Thyroid gland (tissue), 4 donors: ENCODE results near the gene VASH1. TPM values are rescaled to one million over a fixed set of nuclear protein-coding genes. Genes with fewer than 3 reads are reported as not detected.

Experiments
- DNase-seq, 2 donors: peaks; one replicate each; pipeline ENCODE4 v3.0.0-alpha.2; 2019
- H3K27ac ChIP-seq, 3 donors: fragments of 200-600 bp; sonication (generic); 1 replicate in 2 of 3; 2 replicates in 1 of 3; pipeline ENCODE4 v1.5.1; 2016 to 2019; ENCODE audit warnings: mild to moderate bottlenecking in 1 of 3, moderate library complexity in 1 of 3
- H3K27me3 ChIP-seq: fragments of 200-600 bp; sonication (generic); one replicate; pipeline ENCODE4 v1.5.1; 2019
- H3K36me3 ChIP-seq, 2 donors: fragments of 200-600 bp; sonication (generic); one replicate each; pipeline ENCODE4 v1.5.1; 2016 to 2019
- H3K4me1 ChIP-seq, 2 donors: fragments of 200-600 bp; sonication (generic); one replicate each; pipeline ENCODE4 v1.5.1; 2017 to 2019
- H3K4me3 ChIP-seq, 3 donors: fragments of 200-600 bp; sonication (generic); replicated peaks in 1 of 3; 1 replicate in 2 of 3; 2 replicates in 1 of 3; pipeline ENCODE4 v1.5.1; 2016; ENCODE audit warnings: mild to moderate bottlenecking in 1 of 3
- H3K9me3 ChIP-seq: fragments of 200-600 bp; sonication (generic); one replicate; pipeline ENCODE4 v1.5.1; 2017
- POLR2A ChIP-seq, 2 donors: fragments of 450-650 bp; IDR thresholded peaks; one replicate each; pipeline ENCODE4 v1.6.1; 2017; ENCODE audit warnings: antibody characterized with exemption in 2 of 2, mild to moderate bottlenecking in 2 of 2, moderate library complexity in 1 of 2
- WGBS, 2 donors: methylation state at CpG; one replicate each; pipeline ENCODE4 v1.1.5; 2017; 5-methylcytosine and 5-hydroxymethylcytosine counted together
- intact Hi-C: fragments of 100-400 bp; cut with DNase I; formaldehyde crosslinking; loops from one replicate; pipeline ENCODE4 v1.15.1; 2023
- total RNA-seq, 4 donors: library from RNA; depleted of rRNA; stranded (reverse); fragments of >200 nt; gene quantifications; one replicate each; pipeline ENCODE4 v1.2.3, GENCODE V29; 2016
- TF ChIP-seq, protein P1 (sequence below), 6 experiments: fragments of 200-600 bp in 3 of 6; fragments of 450-650 bp in 3 of 6; sonication (generic) in 3 of 6; IDR thresholded peaks; one replicate each; pipeline ENCODE4 v1.5.1; 2016 to 2019; ENCODE audit warnings: antibody characterized with exemption in 6 of 6, mild to moderate bottlenecking in 2 of 6, inconsistent platforms in 1 of 6, moderate library complexity in 1 of 6

The VASH1 gene
- total RNA-seq, 4 donors from 2014 or later = 2.3 to 5.0 (median 3.1) TPM

DNA sequence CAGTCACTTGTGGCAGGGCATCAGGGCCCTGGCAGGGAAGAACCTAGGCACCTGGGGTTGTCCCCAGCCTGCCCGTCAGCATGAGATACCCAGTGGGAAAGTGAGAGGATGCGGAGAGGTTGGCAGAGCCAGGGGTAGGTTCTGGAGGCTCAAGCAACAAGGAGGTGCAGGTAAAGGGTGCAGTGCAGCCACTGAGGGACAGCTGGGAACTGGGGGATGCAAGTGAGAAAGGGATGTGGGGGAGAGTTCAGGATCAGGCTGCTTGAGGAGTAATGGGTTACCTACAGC lies 18.7 kb downstream of the VASH1 start:
- Histone ChIP-seq H3K36me3 (peaks cover 6 to 11% of the 10 kb centered on the region in 2 donors), H3K27ac (no peak overlapping the region), H3K4me1 (peaks cover 0 to 5% of the 10 kb centered on the region in 2 donors), H3K27me3 (no peaks in the 10 kb centered on the region), H3K9me3 (no peaks in the 10 kb centered on the region), H3K4me3 (no peak overlapping the region)
- TF ChIP-seq, protein P1, sequence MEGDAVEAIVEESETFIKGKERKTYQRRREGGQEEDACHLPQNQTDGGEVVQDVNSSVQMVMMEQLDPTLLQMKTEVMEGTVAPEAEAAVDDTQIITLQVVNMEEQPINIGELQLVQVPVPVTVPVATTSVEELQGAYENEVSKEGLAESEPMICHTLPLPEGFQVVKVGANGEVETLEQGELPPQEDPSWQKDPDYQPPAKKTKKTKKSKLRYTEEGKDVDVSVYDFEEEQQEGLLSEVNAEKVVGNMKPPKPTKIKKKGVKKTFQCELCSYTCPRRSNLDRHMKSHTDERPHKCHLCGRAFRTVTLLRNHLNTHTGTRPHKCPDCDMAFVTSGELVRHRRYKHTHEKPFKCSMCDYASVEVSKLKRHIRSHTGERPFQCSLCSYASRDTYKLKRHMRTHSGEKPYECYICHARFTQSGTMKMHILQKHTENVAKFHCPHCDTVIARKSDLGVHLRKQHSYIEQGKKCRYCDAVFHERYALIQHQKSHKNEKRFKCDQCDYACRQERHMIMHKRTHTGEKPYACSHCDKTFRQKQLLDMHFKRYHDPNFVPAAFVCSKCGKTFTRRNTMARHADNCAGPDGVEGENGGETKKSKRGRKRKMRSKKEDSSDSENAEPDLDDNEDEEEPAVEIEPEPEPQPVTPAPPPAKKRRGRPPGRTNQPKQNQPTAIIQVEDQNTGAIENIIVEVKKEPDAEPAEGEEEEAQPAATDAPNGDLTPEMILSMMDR (IDR thresholded peaks at IDR 0.05) = no peak
- no peak for TF ChIP-seq POLR2A (IDR thresholded peaks at IDR 0.05)
- intact Hi-C loops = loop anchor here (10.0 kb wide), 1 partner anchor 75 kb away; no protein-coding TSS in a partner anchor
- DNase-seq = no peak
- WGBS, 2 donors = 86 to 100% methylated on average over 2 of the region's 2 CpGs

DNA sequence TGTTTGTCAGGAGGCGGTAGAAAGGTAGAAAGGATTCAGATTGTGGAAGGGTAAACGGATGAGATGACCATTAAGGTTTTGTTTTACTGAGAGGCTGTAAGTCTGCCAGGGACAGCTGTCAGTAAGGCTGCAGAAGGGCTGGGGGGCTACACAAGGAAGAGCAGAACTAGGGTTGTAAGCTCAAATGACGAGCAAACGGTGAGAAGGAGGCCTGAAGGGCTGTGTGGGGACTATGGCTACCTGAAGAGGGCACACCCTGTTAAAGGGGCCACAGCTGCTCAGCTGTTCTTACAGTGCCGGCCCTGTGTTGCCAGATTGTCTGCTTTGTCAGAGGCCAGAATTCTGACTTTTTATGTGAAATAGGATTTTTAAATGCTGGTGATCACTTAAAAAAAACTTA lies 19.1 kb downstream of the VASH1 start:
- Histone ChIP-seq H3K36me3 (peaks cover 6 to 11% of the 10 kb centered on the region in 2 donors), H3K27ac (no peak overlapping the region)
- intact Hi-C loops = loop anchor here (10.0 kb wide), 1 partner anchor 76 kb away; no protein-coding TSS in a partner anchor

DNA sequence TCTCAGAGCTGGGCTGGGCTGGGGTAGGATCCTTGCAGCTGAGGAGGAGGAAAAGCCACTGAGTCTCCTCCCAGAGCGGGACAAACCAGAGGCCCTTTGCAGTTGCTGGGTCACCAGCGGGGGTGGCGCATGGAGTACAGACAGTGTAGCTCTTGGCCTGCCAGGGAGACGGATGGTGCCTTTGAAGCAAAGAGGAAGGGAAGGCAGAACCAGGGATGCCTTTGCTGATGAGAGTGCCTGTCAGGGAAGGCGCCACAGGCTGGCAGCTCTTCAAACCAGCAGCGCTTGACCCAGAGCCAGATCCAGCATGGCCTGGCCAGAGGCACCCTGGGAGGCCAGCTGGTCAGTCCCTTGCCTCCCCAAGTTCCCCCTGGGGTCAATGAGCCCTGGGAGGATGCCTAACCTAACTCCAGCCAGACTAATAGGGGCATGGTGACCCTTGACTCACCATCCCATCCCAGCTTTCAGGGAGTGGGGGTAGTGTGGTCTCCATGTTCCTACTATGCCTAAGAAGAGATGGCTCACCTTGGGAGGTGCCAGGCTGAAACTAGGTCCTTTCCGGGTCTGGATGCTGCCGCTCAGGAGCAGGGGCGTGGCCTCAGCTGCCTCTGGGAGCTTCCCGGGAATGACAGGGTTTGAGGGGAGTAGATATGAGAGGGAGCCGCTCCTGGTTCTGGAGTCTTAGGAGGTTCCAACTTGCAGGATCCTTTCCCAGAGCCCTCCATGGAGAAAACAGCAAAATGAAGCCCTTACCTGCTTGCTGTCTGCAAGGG lies 19.8 kb downstream of the VASH1 start:
- peak overlapping the region in 1 of 3 donors; percentile 1 for H3K27ac ChIP-seq
- WGBS, 2 donors = 81 to 90% methylated on average over 7 to 11 of the region's 11 CpGs
- H3K9me3 ChIP-seq = no peaks in the 10 kb centered on the region
- no peak overlapping the region for H3K4me3 ChIP-seq
- DNase-seq = no peak
- peaks cover 6 to 11% of the 10 kb centered on the region in 2 donors for H3K36me3 ChIP-seq
- intact Hi-C loops = loop anchor here (10.0 kb wide), 1 partner anchor 76 kb away; no protein-coding TSS in a partner anchor
- no peak for TF ChIP-seq POLR2A (IDR thresholded peaks at IDR 0.05)
- TF ChIP-seq, protein P1 (IDR thresholded peaks at IDR 0.05) = no peak
- H3K4me1 ChIP-seq = peaks cover 0 to 5% of the 10 kb centered on the region in 2 donors
- H3K27me3 ChIP-seq = no peaks in the 10 kb centered on the region

More for the DNA sequence above, 19.1 kb downstream of the VASH1 start:
- peaks cover 0 to 5% of the 10 kb centered on the region in 2 donors for H3K4me1 ChIP-seq
- no peak overlapping the region for H3K4me3 ChIP-seq
- H3K9me3 ChIP-seq = no peaks in the 10 kb centered on the region
- no peaks in the 10 kb centered on the region for H3K27me3 ChIP-seq
- DNase-seq = no peak
- 54 to 71% methylated on average over 5 of the region's 5 CpGs for WGBS, 2 donors
- no peak for TF ChIP-seq POLR2A (IDR thresholded peaks at IDR 0.05)
- TF ChIP-seq, protein P1 (IDR thresholded peaks at IDR 0.05) = no peak

DNA sequence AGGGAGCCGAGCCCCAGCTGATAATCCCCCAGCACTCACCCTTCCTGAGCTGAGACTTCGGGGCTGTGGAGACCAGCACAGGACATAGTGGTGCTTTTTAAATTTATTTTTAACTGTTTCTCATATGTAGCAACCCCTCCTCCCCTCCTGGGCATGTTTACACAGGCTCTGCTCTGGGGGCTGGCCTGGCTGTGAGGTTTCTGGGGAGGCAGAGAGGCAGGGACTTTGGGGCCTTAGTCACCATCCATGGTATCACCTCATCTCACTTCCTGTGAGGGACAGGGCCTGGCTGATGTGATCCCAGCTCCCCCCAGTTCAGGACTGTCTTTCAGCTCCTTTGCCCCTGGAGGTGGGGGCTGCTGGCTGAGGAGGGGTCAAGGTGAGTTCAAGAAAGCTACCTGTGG lies 20.4 kb downstream of the VASH1 start:
- Histone ChIP-seq H3K27ac (no peak overlapping the region), H3K4me1 (peaks cover 0 to 4% of the 10 kb centered on the region in 2 donors), H3K36me3 (peaks cover 6 to 11% of the 10 kb centered on the region in 2 donors), H3K4me3 (no peak overlapping the region), H3K27me3 (no peaks in the 10 kb centered on the region), H3K9me3 (no peaks in the 10 kb centered on the region)
- 84 to 90% methylated on average over 2 of the region's 2 CpGs for WGBS, 2 donors
- intact Hi-C loops = loop anchor here (10.0 kb wide), 1 partner anchor 77 kb away; no protein-coding TSS in a partner anchor
- no peak for DNase-seq
- no peak for TF ChIP-seq POLR2A (IDR thresholded peaks at IDR 0.05)
- TF ChIP-seq, protein P1 (IDR thresholded peaks at IDR 0.05) = no peak
